Putamen (tissue), 1 donor: ENCODE results near the gene ESPL1.

Experiments
- DNase-seq: peaks from one replicate; pipeline ENCODE4 v3.0.0-alpha.2; 2016; ENCODE audit warnings: low spot score

ESPL1 gene

GRCh38 chr12:53336181-53336681 is 68.1 kb downstream of the ESPL1 start, which contains the start of gene SP7:
Gene SP7, minus strand, starts transcription at chr12:53336354. Its CDS starts 708 bp downstream, at chr12:53335646.
- no peak for DNase-seq

GRCh38 chr12:53338017-53338416 is 69.9 kb downstream of the ESPL1 start:
- no peak for DNase-seq

GRCh38 chr12:53338916-53339315 is 70.8 kb downstream of the ESPL1 start:
- DNase-seq, result no peak

- DNase-seq, result no peak
These were observed 72.3 kb downstream of the ESPL1 start for GRCh38 chr12:53340398-53340797.
